Epithelial cell of esophagus (primary cell): Measurements from ENCODE around the gene ACVR1.

ENCODE experiments used
- DNase-seq: peaks from one replicate; pipeline ENCODE4 v3.0.0; 2010; ENCODE audit warnings: low read depth
- H3K4me3 ChIP-seq: 2 replicates; pipeline ENCODE4 v1.5.1; 2011; ENCODE audit warnings: mild to moderate bottlenecking, low read length, control low read depth
- CTCF ChIP-seq: IDR thresholded peaks from 2 replicates; pipeline ENCODE4 v1.5.1; 2011; ENCODE audit warnings: low read depth, mild to moderate bottlenecking, low read length, control low read depth, inconsistent platforms; ENCODE audit not compliant: insufficient read depth; ENCODE audit errors: missing control alignments

ACVR1 gene

GRCh38 chr2:157876066-157876785, at the start of gene ACVR1:
ACVR1 (minus strand) TSS chr2:157876330; CDS start chr2:157799493, 76,837 bp downstream.
- peak within 1 kb of the TSS; percentile 71 for H3K4me3 ChIP-seq
- peak; percentile 98 for DNase-seq
- TF ChIP-seq CTCF, result no peak

DNA sequence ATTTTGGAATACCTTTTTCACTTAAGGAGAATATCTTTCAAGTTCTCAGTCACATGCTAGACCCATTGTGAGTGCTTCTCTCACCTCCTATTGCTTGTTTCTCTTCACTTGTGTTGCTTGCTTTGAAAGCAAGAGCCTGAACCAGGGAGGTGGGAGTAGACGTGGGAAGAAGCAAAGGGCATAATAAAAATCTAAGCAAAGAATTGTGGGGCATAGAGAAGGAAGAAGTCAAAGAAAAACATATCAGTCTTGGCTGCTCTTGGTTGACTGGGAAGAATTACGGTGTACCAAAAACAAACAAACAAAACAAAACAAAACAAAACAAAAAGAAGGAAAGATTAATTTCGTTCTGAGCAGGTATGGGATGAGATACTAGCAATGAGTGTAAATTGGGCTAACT, 48.9 kb upstream of the ACVR1 start:
- no peak overlapping the region for H3K4me3 ChIP-seq
- no peak for DNase-seq
- no peak for TF ChIP-seq CTCF

- no peak overlapping the region for H3K4me3 ChIP-seq
- TF ChIP-seq CTCF, result no peak
- DNase-seq, result no peak
Measured at GRCh38 chr2:157923598-157924217, 47.6 kb upstream of the ACVR1 start.

- TF ChIP-seq CTCF, result no peak
- DNase-seq, result no peak
- no peak overlapping the region for H3K4me3 ChIP-seq
Measured at GRCh38 chr2:157922815-157923214, 46.7 kb upstream of the ACVR1 start.

DNA sequence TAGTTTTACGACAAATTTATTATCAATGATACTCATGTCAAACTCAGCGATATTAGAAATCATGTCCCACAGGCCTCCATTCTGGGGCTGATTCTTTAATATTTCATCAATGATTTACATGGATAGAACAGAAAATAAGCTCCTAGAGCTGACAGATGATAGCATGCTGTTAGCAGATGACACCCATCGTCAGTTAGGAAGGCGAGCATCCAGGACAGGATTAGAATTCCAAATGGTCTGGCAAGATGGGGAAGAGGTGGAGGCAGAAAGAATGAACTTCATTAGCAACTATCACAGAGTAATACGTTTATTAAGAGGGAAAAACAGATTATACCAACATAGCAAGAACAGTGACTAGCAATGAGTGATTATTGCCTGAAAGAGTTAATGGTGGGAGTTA, 46.2 kb upstream of the ACVR1 start:
- no peak for DNase-seq
- no peak overlapping the region for H3K4me3 ChIP-seq
- no peak for TF ChIP-seq CTCF

DNA sequence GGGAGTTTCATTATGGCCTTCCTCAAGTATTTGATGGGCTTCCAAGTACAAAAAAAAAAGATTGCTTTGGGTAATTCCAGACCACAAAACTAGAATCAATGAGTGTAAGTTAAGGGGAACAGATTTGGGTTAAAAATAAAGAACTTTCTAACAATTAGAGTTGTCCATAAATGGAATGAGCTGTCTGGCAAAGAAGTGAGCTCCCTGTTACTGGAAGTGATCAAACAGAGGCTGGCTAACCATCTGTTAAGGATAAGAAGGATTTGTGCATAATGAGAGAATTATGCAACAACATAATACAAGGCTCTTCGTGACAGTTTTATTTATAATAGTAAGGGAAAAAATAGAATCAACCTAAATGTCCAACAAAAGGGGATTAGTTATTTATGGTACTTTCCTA, 44.6 kb upstream of the ACVR1 start:
- no peak for TF ChIP-seq CTCF
- DNase-seq, result no peak

DNA sequence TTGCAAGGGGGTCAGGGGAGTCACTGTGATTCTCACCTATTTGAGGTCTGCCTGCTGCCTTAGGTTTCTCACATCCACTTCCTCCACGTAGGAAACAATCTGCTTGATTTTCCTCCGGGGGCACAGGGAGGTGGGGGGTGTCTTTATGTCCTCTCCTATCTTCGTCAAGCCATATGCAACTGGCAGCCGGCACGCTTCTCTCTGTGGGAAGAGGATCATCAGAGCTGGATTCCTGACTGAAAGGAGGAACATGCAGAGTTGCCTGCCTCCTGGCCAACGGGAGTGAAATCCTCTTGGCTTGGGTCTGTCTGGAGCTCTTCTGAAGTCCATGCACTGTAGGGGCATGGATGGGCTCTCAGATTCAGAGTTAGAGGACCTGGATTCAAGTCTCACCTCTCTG, 43.1 kb upstream of the ACVR1 start:
- H3K4me3 ChIP-seq, result no peak overlapping the region
- DNase-seq, result no peak
- TF ChIP-seq CTCF, result no peak

More for the DNA sequence above, 44.6 kb upstream of the ACVR1 start:
- H3K4me3 ChIP-seq, result no peak overlapping the region
